ENCODE results near the gene DNM1. TPM values are rescaled to one million over a fixed set of nuclear protein-coding genes. Genes with fewer than 3 reads are reported as not detected.
A peak's percentile ranks its signal among the peaks of the same experiment; 100 is the strongest.

Gene DNM1
- total RNA-seq, 1 donor from 2014 or later = 1.5 TPM

- no peak for DNase-seq
- H3K27me3 Mint-ChIP-seq = no peaks in the 10 kb centered on the region
These were observed 16.9 kb upstream of the DNM1 start for GRCh38 chr9:128185979-128186965.

GRCh38 chr9:128187361-128187760, 15.8 kb upstream of the DNM1 start:
- peaks cover 45% of the 10 kb centered on the region for H3K36me3 Mint-ChIP-seq (ENCODE audit: low read depth)
- DNase-seq = no peak
- H3K27me3 Mint-ChIP-seq = no peaks in the 10 kb centered on the region
- intact Hi-C loops (cut with micrococcal nuclease) = no loop called here
- H3K9me3 Mint-ChIP-seq = no peaks in the 10 kb centered on the region
- peaks cover 32% of the 10 kb centered on the region for H3K4me1 Mint-ChIP-seq
- H3K27ac Mint-ChIP-seq = no peak overlapping the region
- H3K4me3 Mint-ChIP-seq = no peak overlapping the region

More at GRCh38 chr9:128185979-128186965, 16.9 kb upstream of the DNM1 start:
- Mint-ChIP-seq H3K27ac (no peak overlapping the region), H3K4me3 (no peak overlapping the region), H3K36me3 (ENCODE audit: low read depth) (peaks cover 51% of the 10 kb centered on the region), H3K9me3 (no peaks in the 10 kb centered on the region), H3K4me1 (peaks cover 27% of the 10 kb centered on the region)
- intact Hi-C loops (cut with micrococcal nuclease) = no loop called here

GRCh38 chr9:128188209-128188608, 15.0 kb upstream of the DNM1 start:
- H3K27me3 Mint-ChIP-seq = no peaks in the 10 kb centered on the region
- DNase-seq = no peak
- no peaks in the 10 kb centered on the region for H3K9me3 Mint-ChIP-seq
- H3K27ac Mint-ChIP-seq = peak overlapping the region; percentile 77
- H3K4me1 Mint-ChIP-seq = peaks cover 33% of the 10 kb centered on the region
- intact Hi-C loops (cut with micrococcal nuclease) = no loop called here
- no peak overlapping the region for H3K4me3 Mint-ChIP-seq
- peaks cover 37% of the 10 kb centered on the region for H3K36me3 Mint-ChIP-seq (ENCODE audit: low read depth)

- Mint-ChIP-seq H3K27ac (peak overlapping the region; percentile 67), H3K27me3 (no peaks in the 10 kb centered on the region), H3K36me3 (ENCODE audit: low read depth) (peaks cover 30% of the 10 kb centered on the region), H3K4me3 (peak overlapping the region; percentile 100), H3K4me1 (peaks cover 32% of the 10 kb centered on the region), H3K9me3 (no peaks in the 10 kb centered on the region)
- DNase-seq = no peak
- intact Hi-C loops (cut with micrococcal nuclease) = loop anchor here (5.0 kb wide), 1 partner anchor 63 kb away; the partner anchor contains the start of gene PTGES2
These were observed 13.2 kb upstream of the DNM1 start for GRCh38 chr9:128190013-128190412.

GRCh38 chr9:128190516-128191405, 12.4 kb upstream of the DNM1 start:
- H3K36me3 Mint-ChIP-seq (ENCODE audit: low read depth) = peaks cover 28% of the 10 kb centered on the region
- H3K27me3 Mint-ChIP-seq = no peaks in the 10 kb centered on the region
- intact Hi-C loops (cut with micrococcal nuclease) = loop anchor here (1.0 to 5.0 kb wide), 2 partner anchors 13 to 63 kb away; partner anchors contain the start of genes DNM1 and PTGES2
- H3K4me3 Mint-ChIP-seq = peak overlapping the region; percentile 100
- H3K4me1 Mint-ChIP-seq = peaks cover 32% of the 10 kb centered on the region
- DNase-seq = no peak
- H3K9me3 Mint-ChIP-seq = no peaks in the 10 kb centered on the region
- peak overlapping the region; percentile 92 for H3K27ac Mint-ChIP-seq

GRCh38 chr9:128191406-128192046, 11.7 kb upstream of the DNM1 start, which contains the start of gene CIZ1:
Gene CIZ1, minus strand, starts transcription at chr9:128191572. Its CDS starts 715 bp downstream, at chr9:128190857.
- H3K4me3 Mint-ChIP-seq = peak within 1 kb of the TSS; percentile 100
- H3K4me1 Mint-ChIP-seq = peaks cover 29% of the 10 kb centered on the region
- no peaks in the 10 kb centered on the region for H3K27me3 Mint-ChIP-seq
- peak; percentile 93 for DNase-seq
- intact Hi-C loops (cut with micrococcal nuclease) = loop anchor here (1.0 to 5.0 kb wide), 2 partner anchors 12 to 64 kb away; partner anchors contain the start of genes DNM1 and PTGES2
- no peaks in the 10 kb centered on the region for H3K9me3 Mint-ChIP-seq
- H3K36me3 Mint-ChIP-seq (ENCODE audit: low read depth) = peaks cover 22% of the 10 kb centered on the region
- H3K27ac Mint-ChIP-seq = peak within 1 kb of the TSS; percentile 92

GRCh38 chr9:128192601-128193371, 10.4 kb upstream of the DNM1 start:
- Mint-ChIP-seq H3K4me3 (peak overlapping the region; percentile 52), H3K36me3 (ENCODE audit: low read depth) (peaks cover 17% of the 10 kb centered on the region), H3K27ac (peak overlapping the region; percentile 53), H3K9me3 (no peaks in the 10 kb centered on the region), H3K27me3 (no peaks in the 10 kb centered on the region), H3K4me1 (peaks cover 29% of the 10 kb centered on the region)
- DNase-seq = peak; percentile 86
- intact Hi-C loops (cut with micrococcal nuclease) = loop anchor here (5.0 kb wide), 1 partner anchor 65 kb away; the partner anchor contains the start of gene PTGES2

- Mint-ChIP-seq H3K4me1 (peaks cover 25% of the 10 kb centered on the region), H3K27ac (no peak overlapping the region), H3K4me3 (no peak overlapping the region), H3K36me3 (ENCODE audit: low read depth) (peaks cover 11% of the 10 kb centered on the region), H3K9me3 (no peaks in the 10 kb centered on the region), H3K27me3 (no peaks in the 10 kb centered on the region)
- intact Hi-C loops (cut with micrococcal nuclease) = loop anchor here (5.0 kb wide), 1 partner anchor 66 kb away; the partner anchor contains the start of gene PTGES2
- DNase-seq = no peak
These were observed 9.6 kb upstream of the DNM1 start for GRCh38 chr9:128193469-128194096.

- peaks cover 16% of the 10 kb centered on the region for H3K4me1 Mint-ChIP-seq
- H3K9me3 Mint-ChIP-seq = no peaks in the 10 kb centered on the region
- peak overlapping the region; percentile 64 for H3K27ac Mint-ChIP-seq
- intact Hi-C loops (cut with micrococcal nuclease) = loop anchor here (5.0 kb wide), 1 partner anchor 141 kb away; the partner anchor contains the start of gene SLC27A4
- H3K36me3 Mint-ChIP-seq (ENCODE audit: low read depth) = no peaks in the 10 kb centered on the region
- no peak for DNase-seq
- no peak overlapping the region for H3K4me3 Mint-ChIP-seq
- peaks cover 27% of the 10 kb centered on the region for H3K27me3 Mint-ChIP-seq
These were observed 1.5 kb upstream of the DNM1 start for GRCh38 chr9:128201441-128202369.

- DNase-seq = no peak
- H3K9me3 Mint-ChIP-seq = no peaks in the 10 kb centered on the region
- H3K4me1 Mint-ChIP-seq = peaks cover 16% of the 10 kb centered on the region
- H3K27me3 Mint-ChIP-seq = peaks cover 32% of the 10 kb centered on the region
- intact Hi-C loops (cut with micrococcal nuclease) = loop anchor here (1.0 to 5.0 kb wide), 4 partner anchors 11 to 140 kb away; partner anchors contain the start of genes CIZ1, PTGES2 and SLC27A4
- no peaks in the 10 kb centered on the region for H3K36me3 Mint-ChIP-seq (ENCODE audit: low read depth)
- H3K4me3 Mint-ChIP-seq = peak overlapping the region; percentile 72
- peak overlapping the region; percentile 64 for H3K27ac Mint-ChIP-seq
These were observed 543 bp upstream of the DNM1 start for GRCh38 chr9:128202648-128203023.

Measured in activated CD4-positive, alpha-beta T cell treated with anti-CD3 and anti-CD28 coated beads, Interleukin-2, amount 10 ng/mL, durations not matched to agents 24 days and 14 days (primary cell).